Stimulated activated CD4-positive, alpha-beta T cell treated with anti-CD3 and anti-CD28 coated beads, Interleukin-4, amount 100 ng/mL, for 4 hours (primary cell): ENCODE measurements around the gene UTP14C.
"Not testable (repeated sequence)": the region's sequence is repeated elsewhere in the genome, so short reads cannot be mapped to it uniquely, and the experiment has no call there.

Source experiments
- DNase-seq, 2 experiments: peaks; one replicate each; pipeline ENCODE4 v3.0.0-alpha.2; 2020

UTP14C gene

GRCh38 chr13:52024481-52024880, at the start of gene UTP14C:
Gene UTP14C, plus strand, starts transcription at chr13:52024691. Its CDS starts 4,114 bp downstream, at chr13:52028805.
- DNase-seq: no peak

- DNase-seq: no peak
Measured at GRCh38 chr13:51976423-51976822, 48.1 kb upstream of the UTP14C start.

- no peak for DNase-seq
Measured at GRCh38 chr13:51976890-51977289, 47.6 kb upstream of the UTP14C start.

- no peak for DNase-seq
Measured at GRCh38 chr13:51977625-51978024, 46.9 kb upstream of the UTP14C start.

- no peak for DNase-seq
Measured at GRCh38 chr13:51978796-51979556, 45.5 kb upstream of the UTP14C start.

GRCh38 chr13:51980908-51981307, 43.6 kb upstream of the UTP14C start:
- no peak for DNase-seq

- no peak for DNase-seq
Measured at GRCh38 chr13:51981355-51981754, 43.1 kb upstream of the UTP14C start.

- DNase-seq: not testable (repeated sequence)
Measured at GRCh38 chr13:51983292-51983691, 41.2 kb upstream of the UTP14C start.

- not testable (repeated sequence) for DNase-seq
Measured at GRCh38 chr13:51984904-51985303, 39.6 kb upstream of the UTP14C start.

GRCh38 chr13:51988988-51989618, 35.4 kb upstream of the UTP14C start:
- DNase-seq: no peak

- DNase-seq: no peak
Measured at GRCh38 chr13:51993713-51994112, 30.8 kb upstream of the UTP14C start.

GRCh38 chr13:51995677-51996551, 28.6 kb upstream of the UTP14C start:
- DNase-seq: no peak

GRCh38 chr13:51996641-51997040, 27.9 kb upstream of the UTP14C start:
- no peak for DNase-seq

- no peak for DNase-seq
Measured at GRCh38 chr13:51997186-51997585, 27.3 kb upstream of the UTP14C start.

GRCh38 chr13:51997641-51998330, 26.7 kb upstream of the UTP14C start:
- no peak for DNase-seq

- no peak for DNase-seq
Measured at GRCh38 chr13:51998723-51999509, 25.6 kb upstream of the UTP14C start.

GRCh38 chr13:51999510-51999911, 25.0 kb upstream of the UTP14C start:
- no peak for DNase-seq

- no peak for DNase-seq
Measured at GRCh38 chr13:51999921-52000320, 24.6 kb upstream of the UTP14C start.

- no peak for DNase-seq
Measured at GRCh38 chr13:52001120-52001731, 23.3 kb upstream of the UTP14C start.

GRCh38 chr13:52002361-52002760, 22.1 kb upstream of the UTP14C start:
- DNase-seq: no peak

- no peak for DNase-seq
Measured at GRCh38 chr13:52003541-52003940, 20.9 kb upstream of the UTP14C start.
